Spleen (tissue), 7 donors: ENCODE measurements around the gene CNN3.

Source experiments
- POLR2A ChIP-seq, 3 donors: fragments of 450-650 bp; IDR thresholded peaks; one replicate each; pipeline ENCODE4 v1.5.1; 2017; ENCODE audit warnings: antibody characterized with exemption in 3 of 3, mild to moderate bottlenecking in 1 of 3
- POLR2AphosphoS5 ChIP-seq, 3 donors: sonication (generic); formaldehyde crosslinking; IDR thresholded peaks; one replicate each; pipeline ENCODE4 v1.5.1; 2017; ENCODE audit warnings: antibody characterized with exemption in 3 of 3
- TF ChIP-seq, protein P1 (sequence below), 11 experiments: fragments of 200-600 bp in 7 of 11; fragments of 450-650 bp in 4 of 11; sonication (generic) in 4 of 11; IDR thresholded peaks in 8 of 11; conservative IDR thresholded peaks in 3 of 11; 1 replicate in 7 of 11; 2 replicates in 4 of 11; pipeline versions ENCODE4 v1.4.0 to v1.8.0; 2016 to 2021; ENCODE audit warnings: antibody characterized with exemption in 11 of 11, inconsistent platforms in 4 of 11, mild to moderate bottlenecking in 1 of 11
- donor health status: DM: no; HTN: no; CAD: no; lungs with moderate emphysema.
- donor health status: DM: no; HTN: no; CAD: no.
- donor health status: DM: no; HTN: no; CAD: no.

DNA sequence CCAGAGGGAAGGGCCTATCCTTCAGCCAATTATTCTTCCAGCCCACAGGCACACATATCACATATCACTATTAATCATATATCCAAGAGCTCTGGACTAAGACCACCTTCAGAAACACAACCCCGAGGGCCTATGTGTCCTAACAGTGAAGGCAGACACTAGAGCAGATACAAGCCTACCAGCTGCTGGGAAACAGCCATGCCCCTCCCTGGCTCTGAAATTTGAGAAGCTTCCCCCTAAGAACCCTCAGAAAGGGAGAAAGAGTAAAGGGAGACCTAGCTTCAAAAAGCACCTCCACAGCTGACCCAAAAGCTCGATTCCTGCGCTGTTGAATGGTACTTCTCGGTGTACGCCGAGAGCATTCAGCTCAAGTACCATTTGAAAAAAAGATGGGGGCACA is 17.4 kb downstream of the CNN3 start:
- TF ChIP-seq POLR2A (IDR thresholded peaks at IDR 0.05) (no peak), POLR2AphosphoS5 (IDR thresholded peaks at IDR 0.05) (no peak)
- TF ChIP-seq, protein P1, sequence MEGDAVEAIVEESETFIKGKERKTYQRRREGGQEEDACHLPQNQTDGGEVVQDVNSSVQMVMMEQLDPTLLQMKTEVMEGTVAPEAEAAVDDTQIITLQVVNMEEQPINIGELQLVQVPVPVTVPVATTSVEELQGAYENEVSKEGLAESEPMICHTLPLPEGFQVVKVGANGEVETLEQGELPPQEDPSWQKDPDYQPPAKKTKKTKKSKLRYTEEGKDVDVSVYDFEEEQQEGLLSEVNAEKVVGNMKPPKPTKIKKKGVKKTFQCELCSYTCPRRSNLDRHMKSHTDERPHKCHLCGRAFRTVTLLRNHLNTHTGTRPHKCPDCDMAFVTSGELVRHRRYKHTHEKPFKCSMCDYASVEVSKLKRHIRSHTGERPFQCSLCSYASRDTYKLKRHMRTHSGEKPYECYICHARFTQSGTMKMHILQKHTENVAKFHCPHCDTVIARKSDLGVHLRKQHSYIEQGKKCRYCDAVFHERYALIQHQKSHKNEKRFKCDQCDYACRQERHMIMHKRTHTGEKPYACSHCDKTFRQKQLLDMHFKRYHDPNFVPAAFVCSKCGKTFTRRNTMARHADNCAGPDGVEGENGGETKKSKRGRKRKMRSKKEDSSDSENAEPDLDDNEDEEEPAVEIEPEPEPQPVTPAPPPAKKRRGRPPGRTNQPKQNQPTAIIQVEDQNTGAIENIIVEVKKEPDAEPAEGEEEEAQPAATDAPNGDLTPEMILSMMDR (IDR thresholded peaks at IDR 0.05 in 8 of 11, conservative IDR thresholded peaks at IDR 0.05 in 3 of 11): no peak
